ENCODE data around the gene PYROXD2. TPM values are rescaled to one million over a fixed set of nuclear protein-coding genes. Genes with fewer than 3 reads are reported as not detected.

Gene PYROXD2
- total RNA-seq, 1 experiment from 2014 or later = 8.1 TPM

- no peak for TF ChIP-seq CTCF (IDR thresholded peaks at IDR 0.05)
- TF ChIP-seq HMGXB4 (CRISPR knock-in tag; IDR thresholded peaks at IDR 0.05) = no peak
- TF ChIP-seq MAX (CRISPR knock-in tag; IDR thresholded peaks at IDR 0.05) = no peak
Measured at GRCh38 chr10:98364432-98365102, 50.4 kb downstream of the PYROXD2 start (continued).

GRCh38 chr10:98363220-98363619, 51.8 kb downstream of the PYROXD2 start:
- Mint-ChIP-seq H3K4me1 (peaks cover 50% of the 10 kb centered on the region), H3K9me3 (peaks cover under 1% of the 10 kb centered on the region; the same call in 1 of the 2 replicates), H3K36me3 (no peaks in the 10 kb centered on the region), H3K4me3 (no peak overlapping the region), H3K27ac (no peak overlapping the region), H3K27me3 (ENCODE audit: low read depth) (peaks cover 2% of the 10 kb centered on the region; the same call in 1 of the 2 replicates)
- CTCF ChIA-PET = interaction anchor here (1.9 kb wide), 1 partner anchor 31 kb away, joined by 7 read pairs; no protein-coding TSS in a partner anchor
- TF ChIP-seq IRF1 (CRISPR knock-in tag; IDR thresholded peaks at IDR 0.05) = no peak
- no peak for TF ChIP-seq MXD4 (CRISPR knock-in tag; IDR thresholded peaks at IDR 0.05; ENCODE audit: borderline replicate concordance)
- TF ChIP-seq ZNF532 (CRISPR knock-in tag; IDR thresholded peaks at IDR 0.05; ENCODE audit: borderline replicate concordance) = no peak
- TF ChIP-seq MYBL2 (CRISPR knock-in tag; IDR thresholded peaks at IDR 0.05) = no peak
- no peak for TF ChIP-seq ATF6 (CRISPR knock-in tag; IDR thresholded peaks at IDR 0.05)
- TF ChIP-seq TCF7 (CRISPR knock-in tag; IDR thresholded peaks at IDR 0.05; ENCODE audit: low read depth) = no peak
- ATAC-seq = no peak
- no peak for DNase-seq (ENCODE audit: low spot score)
- POLR2A ChIA-PET = interaction anchor here (0.9 kb wide), 1 partner anchor 40 kb away, joined by 3 read pairs; no protein-coding TSS in a partner anchor

All from WTC11 (cell line).